PC-9 (cell line): ENCODE measurements around the gene MX2.

Experiments
- EZH2 ChIP-seq: fragments of 200-600 bp; sonication (generic); IDR thresholded peaks from 2 replicates; pipeline ENCODE4 v1.8.0; 2017; ENCODE audit warnings: antibody characterized with exemption, low read depth
- TF ChIP-seq, protein P1 (sequence below): fragments of 200-600 bp; sonication (generic); conservative IDR thresholded peaks from 2 replicates; pipeline ENCODE4 v1.6.1; 2017; ENCODE audit warnings: mixed run types, antibody characterized with exemption, mild to moderate bottlenecking, moderate library complexity

DNA sequence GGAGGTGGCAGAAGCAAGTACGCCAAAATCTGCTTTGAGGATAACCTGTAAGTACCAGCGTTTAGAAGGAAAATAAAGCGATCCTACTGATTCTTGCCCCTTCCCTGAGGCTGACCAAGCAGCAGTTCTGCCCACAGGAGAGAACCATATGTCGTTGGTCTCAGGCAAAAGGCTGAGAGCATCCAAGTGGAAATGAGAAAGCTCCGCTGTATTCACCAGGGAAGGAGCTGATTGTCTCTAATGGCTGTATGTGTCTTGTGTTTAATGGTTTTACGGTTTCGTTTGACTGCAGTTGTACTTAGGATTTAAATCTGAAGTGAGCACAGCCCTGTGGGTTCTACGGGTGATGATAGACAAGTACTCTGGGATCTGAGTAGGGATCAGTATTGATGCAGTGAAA, 23.4 kb upstream of the MX2 start:
- TF ChIP-seq, protein P1, sequence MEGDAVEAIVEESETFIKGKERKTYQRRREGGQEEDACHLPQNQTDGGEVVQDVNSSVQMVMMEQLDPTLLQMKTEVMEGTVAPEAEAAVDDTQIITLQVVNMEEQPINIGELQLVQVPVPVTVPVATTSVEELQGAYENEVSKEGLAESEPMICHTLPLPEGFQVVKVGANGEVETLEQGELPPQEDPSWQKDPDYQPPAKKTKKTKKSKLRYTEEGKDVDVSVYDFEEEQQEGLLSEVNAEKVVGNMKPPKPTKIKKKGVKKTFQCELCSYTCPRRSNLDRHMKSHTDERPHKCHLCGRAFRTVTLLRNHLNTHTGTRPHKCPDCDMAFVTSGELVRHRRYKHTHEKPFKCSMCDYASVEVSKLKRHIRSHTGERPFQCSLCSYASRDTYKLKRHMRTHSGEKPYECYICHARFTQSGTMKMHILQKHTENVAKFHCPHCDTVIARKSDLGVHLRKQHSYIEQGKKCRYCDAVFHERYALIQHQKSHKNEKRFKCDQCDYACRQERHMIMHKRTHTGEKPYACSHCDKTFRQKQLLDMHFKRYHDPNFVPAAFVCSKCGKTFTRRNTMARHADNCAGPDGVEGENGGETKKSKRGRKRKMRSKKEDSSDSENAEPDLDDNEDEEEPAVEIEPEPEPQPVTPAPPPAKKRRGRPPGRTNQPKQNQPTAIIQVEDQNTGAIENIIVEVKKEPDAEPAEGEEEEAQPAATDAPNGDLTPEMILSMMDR, result no peak
- TF ChIP-seq EZH2, result no peak
